ENCODE data around the gene AKAP5.

AKAP5 gene

DNA sequence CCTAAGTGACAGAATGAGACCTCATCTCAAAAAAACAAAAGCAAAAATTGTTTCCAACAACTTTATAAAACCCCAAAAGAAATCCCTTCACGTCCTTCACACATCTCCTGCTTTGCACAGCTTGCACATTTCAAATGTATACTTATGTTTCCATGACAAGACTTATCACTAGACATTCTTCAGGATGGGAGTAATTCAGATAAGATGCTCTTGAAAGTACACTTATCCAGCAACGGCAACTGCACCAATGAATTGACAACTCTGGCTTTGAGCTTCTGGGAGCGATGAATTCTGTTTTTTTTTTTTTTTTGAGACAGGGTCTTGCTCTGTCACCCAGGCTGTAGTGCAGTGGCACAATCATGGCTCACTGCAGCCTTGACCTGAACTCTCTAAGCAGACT is 30.8 kb upstream of the AKAP5 start:
- H3K27ac ChIP-seq (ENCODE audit: low read depth in 2 of 2, low read length in 2 of 2) = no peak overlapping the region
- no peaks in the 10 kb centered on the region for H3K9me3 ChIP-seq (ENCODE audit: control insufficient read depth in 2 of 2, low read length in 2 of 2)
- no peaks in the 10 kb centered on the region for H3K27me3 ChIP-seq (ENCODE audit: control insufficient read depth in 2 of 2, insufficient read depth in 2 of 2, low read length in 2 of 2)
- H3K4me3 ChIP-seq (ENCODE audit: low read length in 2 of 2) = no peak overlapping the region
- H3K4me1 ChIP-seq (ENCODE audit: control insufficient read depth in 2 of 2, insufficient read depth in 2 of 2, low read length in 2 of 2) = peaks cover 4 to 6% of the 10 kb centered on the region in 2 donors
- peaks cover 16 to 31% of the 10 kb centered on the region in 2 donors for H3K36me3 ChIP-seq (ENCODE audit: control insufficient read depth in 2 of 2, insufficient read depth in 2 of 2, low read length in 2 of 2)
- no peak overlapping the region for H3K9ac ChIP-seq (ENCODE audit: low read depth in 1 of 2, low read length in 2 of 2)

GRCh38 chr14:64438181-64438841 is 27.0 kb upstream of the AKAP5 start:
- Histone ChIP-seq H3K9ac (ENCODE audit: low read depth in 1 of 2, low read length in 2 of 2) (no peak overlapping the region), H3K4me3 (ENCODE audit: low read length in 2 of 2) (no peak overlapping the region), H3K36me3 (ENCODE audit: control insufficient read depth in 2 of 2, insufficient read depth in 2 of 2, low read length in 2 of 2) (peaks cover 14 to 30% of the 10 kb centered on the region in 2 donors), H3K27me3 (ENCODE audit: control insufficient read depth in 2 of 2, insufficient read depth in 2 of 2, low read length in 2 of 2) (no peaks in the 10 kb centered on the region), H3K9me3 (ENCODE audit: control insufficient read depth in 2 of 2, low read length in 2 of 2) (no peaks in the 10 kb centered on the region), H3K4me1 (ENCODE audit: control insufficient read depth in 2 of 2, insufficient read depth in 2 of 2, low read length in 2 of 2) (peaks cover 4 to 6% of the 10 kb centered on the region in 2 donors), H3K27ac (ENCODE audit: low read depth in 2 of 2, low read length in 2 of 2) (peak overlapping the region; percentile 26 to 55)

DNA sequence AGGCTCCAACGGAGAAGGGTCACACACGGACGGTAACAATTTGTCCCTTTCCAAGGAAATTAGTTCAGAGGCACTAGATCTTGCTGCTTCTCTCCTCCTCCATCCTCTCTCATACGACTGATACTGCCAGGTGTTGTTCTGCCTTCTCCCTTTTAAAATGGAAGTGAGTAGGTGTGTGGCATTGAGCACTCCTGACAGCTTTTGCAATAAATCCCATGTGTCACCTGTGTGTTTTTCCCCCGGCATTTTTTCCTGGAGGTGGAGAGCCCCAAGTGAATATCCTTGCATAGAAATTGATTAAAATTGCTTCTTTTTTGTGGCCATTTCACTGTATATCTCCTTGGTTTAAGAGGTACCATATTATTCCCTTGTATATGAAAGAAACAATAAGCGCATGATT is 26.2 kb upstream of the AKAP5 start:
- no peaks in the 10 kb centered on the region for H3K9me3 ChIP-seq (ENCODE audit: control insufficient read depth in 2 of 2, low read length in 2 of 2)
- no peak overlapping the region for H3K4me3 ChIP-seq (ENCODE audit: low read length in 2 of 2)
- no peak overlapping the region for H3K27ac ChIP-seq (ENCODE audit: low read depth in 2 of 2, low read length in 2 of 2)
- H3K4me1 ChIP-seq (ENCODE audit: control insufficient read depth in 2 of 2, insufficient read depth in 2 of 2, low read length in 2 of 2) = peaks cover 4 to 6% of the 10 kb centered on the region in 2 donors
- no peak overlapping the region for H3K9ac ChIP-seq (ENCODE audit: low read depth in 1 of 2, low read length in 2 of 2)
- no peaks in the 10 kb centered on the region for H3K27me3 ChIP-seq (ENCODE audit: control insufficient read depth in 2 of 2, insufficient read depth in 2 of 2, low read length in 2 of 2)
- H3K36me3 ChIP-seq (ENCODE audit: control insufficient read depth in 2 of 2, insufficient read depth in 2 of 2, low read length in 2 of 2) = peaks cover 18 to 30% of the 10 kb centered on the region in 2 donors

DNA sequence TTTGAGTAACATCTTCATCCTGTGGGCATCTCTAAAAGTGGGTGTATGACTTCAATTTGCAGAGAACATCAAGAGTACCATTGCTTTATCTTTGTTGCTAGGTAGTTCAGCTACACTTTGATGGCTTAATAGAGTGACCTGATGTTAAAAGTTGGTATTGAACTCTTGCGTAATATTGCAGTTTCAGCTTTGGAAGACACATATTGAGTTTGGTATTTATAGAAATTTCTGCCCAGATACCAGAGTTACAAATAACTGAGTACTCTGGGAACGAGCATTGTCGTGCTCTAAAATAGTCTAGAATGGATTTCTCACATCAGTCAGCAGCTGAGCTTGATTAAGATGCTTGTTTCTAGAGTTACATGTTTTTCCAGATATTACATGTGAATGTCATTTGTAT is 24.8 kb upstream of the AKAP5 start:
- H3K4me3 ChIP-seq (ENCODE audit: low read length in 2 of 2) = no peak overlapping the region
- H3K27ac ChIP-seq (ENCODE audit: low read depth in 2 of 2, low read length in 2 of 2) = no peak overlapping the region
- H3K27me3 ChIP-seq (ENCODE audit: control insufficient read depth in 2 of 2, insufficient read depth in 2 of 2, low read length in 2 of 2) = no peaks in the 10 kb centered on the region
- peaks cover 21 to 35% of the 10 kb centered on the region in 2 donors for H3K36me3 ChIP-seq (ENCODE audit: control insufficient read depth in 2 of 2, insufficient read depth in 2 of 2, low read length in 2 of 2)
- peaks cover 4 to 6% of the 10 kb centered on the region in 2 donors for H3K4me1 ChIP-seq (ENCODE audit: control insufficient read depth in 2 of 2, insufficient read depth in 2 of 2, low read length in 2 of 2)
- no peaks in the 10 kb centered on the region for H3K9me3 ChIP-seq (ENCODE audit: control insufficient read depth in 2 of 2, low read length in 2 of 2)
- H3K9ac ChIP-seq (ENCODE audit: low read depth in 1 of 2, low read length in 2 of 2) = no peak overlapping the region

DNA sequence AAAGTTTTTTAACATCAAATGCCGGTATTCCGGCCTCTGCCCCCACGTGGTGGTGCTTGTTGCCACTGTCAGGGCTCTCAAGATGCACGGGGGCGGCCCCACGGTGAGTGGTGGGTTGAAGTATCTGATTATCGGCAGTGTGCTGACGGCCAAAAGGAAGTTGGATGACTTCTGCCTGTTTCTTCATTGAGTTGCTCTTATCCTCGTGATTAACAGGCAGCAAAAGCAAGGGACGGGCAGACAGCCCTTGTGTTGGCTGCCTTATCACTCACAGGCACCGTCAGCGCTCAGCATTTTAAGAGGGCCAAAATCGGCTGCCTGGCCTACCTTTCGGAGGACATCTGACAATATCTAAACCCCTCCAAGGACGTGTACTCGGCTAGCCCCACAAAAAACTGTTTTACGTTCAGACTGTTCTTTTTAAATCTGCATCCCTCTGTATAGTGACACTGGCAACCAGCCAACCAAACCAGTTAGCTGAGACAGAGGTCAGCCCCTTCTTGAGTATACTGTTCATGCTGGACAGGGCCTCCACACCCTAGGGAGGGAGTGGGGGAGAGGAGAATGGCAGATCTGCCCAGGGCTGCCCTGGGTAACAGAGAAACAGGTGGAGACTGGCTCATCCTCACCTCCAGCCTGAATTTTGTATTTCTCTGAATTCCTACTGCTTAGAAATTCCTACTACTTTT is 22.9 kb upstream of the AKAP5 start:
- Histone ChIP-seq H3K36me3 (ENCODE audit: control insufficient read depth in 2 of 2, insufficient read depth in 2 of 2, low read length in 2 of 2) (peaks cover 21 to 24% of the 10 kb centered on the region in 2 donors), H3K27me3 (ENCODE audit: control insufficient read depth in 2 of 2, insufficient read depth in 2 of 2, low read length in 2 of 2) (no peaks in the 10 kb centered on the region), H3K9ac (ENCODE audit: low read depth in 1 of 2, low read length in 2 of 2) (no peak overlapping the region), H3K4me3 (ENCODE audit: low read length in 2 of 2) (no peak overlapping the region), H3K27ac (ENCODE audit: low read depth in 2 of 2, low read length in 2 of 2) (no peak overlapping the region), H3K4me1 (ENCODE audit: control insufficient read depth in 2 of 2, insufficient read depth in 2 of 2, low read length in 2 of 2) (peaks cover 3 to 6% of the 10 kb centered on the region in 2 donors), H3K9me3 (ENCODE audit: control insufficient read depth in 2 of 2, low read length in 2 of 2) (no peaks in the 10 kb centered on the region)

DNA sequence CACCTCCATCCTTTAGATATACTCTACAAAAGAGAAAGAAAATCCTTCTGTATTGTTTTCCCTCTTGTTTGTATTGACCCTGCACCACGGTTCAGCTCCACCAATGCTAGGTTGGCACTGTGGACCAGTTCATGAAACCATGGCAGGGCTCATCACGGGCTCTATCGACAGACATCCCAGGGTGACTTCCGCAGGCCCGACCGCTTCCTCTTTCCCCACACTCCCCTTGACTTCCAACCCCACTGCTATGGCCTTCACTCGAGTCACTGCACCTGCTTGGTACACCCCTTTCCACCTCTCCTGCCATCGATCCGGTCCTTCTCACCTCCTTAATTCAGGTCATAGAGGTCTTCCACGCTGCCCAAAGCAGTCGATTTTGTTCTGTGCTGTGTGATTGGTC is 21.2 kb upstream of the AKAP5 start:
- Histone ChIP-seq H3K4me3 (ENCODE audit: low read length in 2 of 2) (no peak overlapping the region), H3K36me3 (ENCODE audit: control insufficient read depth in 2 of 2, insufficient read depth in 2 of 2, low read length in 2 of 2) (peaks cover 20 to 22% of the 10 kb centered on the region in 2 donors), H3K4me1 (ENCODE audit: control insufficient read depth in 2 of 2, insufficient read depth in 2 of 2, low read length in 2 of 2) (no peaks in the 10 kb centered on the region), H3K9ac (ENCODE audit: low read depth in 1 of 2, low read length in 2 of 2) (no peak overlapping the region), H3K9me3 (ENCODE audit: control insufficient read depth in 2 of 2, low read length in 2 of 2) (no peaks in the 10 kb centered on the region), H3K27ac (ENCODE audit: low read depth in 2 of 2, low read length in 2 of 2) (no peak overlapping the region), H3K27me3 (ENCODE audit: control insufficient read depth in 2 of 2, insufficient read depth in 2 of 2, low read length in 2 of 2) (no peaks in the 10 kb centered on the region)

DNA sequence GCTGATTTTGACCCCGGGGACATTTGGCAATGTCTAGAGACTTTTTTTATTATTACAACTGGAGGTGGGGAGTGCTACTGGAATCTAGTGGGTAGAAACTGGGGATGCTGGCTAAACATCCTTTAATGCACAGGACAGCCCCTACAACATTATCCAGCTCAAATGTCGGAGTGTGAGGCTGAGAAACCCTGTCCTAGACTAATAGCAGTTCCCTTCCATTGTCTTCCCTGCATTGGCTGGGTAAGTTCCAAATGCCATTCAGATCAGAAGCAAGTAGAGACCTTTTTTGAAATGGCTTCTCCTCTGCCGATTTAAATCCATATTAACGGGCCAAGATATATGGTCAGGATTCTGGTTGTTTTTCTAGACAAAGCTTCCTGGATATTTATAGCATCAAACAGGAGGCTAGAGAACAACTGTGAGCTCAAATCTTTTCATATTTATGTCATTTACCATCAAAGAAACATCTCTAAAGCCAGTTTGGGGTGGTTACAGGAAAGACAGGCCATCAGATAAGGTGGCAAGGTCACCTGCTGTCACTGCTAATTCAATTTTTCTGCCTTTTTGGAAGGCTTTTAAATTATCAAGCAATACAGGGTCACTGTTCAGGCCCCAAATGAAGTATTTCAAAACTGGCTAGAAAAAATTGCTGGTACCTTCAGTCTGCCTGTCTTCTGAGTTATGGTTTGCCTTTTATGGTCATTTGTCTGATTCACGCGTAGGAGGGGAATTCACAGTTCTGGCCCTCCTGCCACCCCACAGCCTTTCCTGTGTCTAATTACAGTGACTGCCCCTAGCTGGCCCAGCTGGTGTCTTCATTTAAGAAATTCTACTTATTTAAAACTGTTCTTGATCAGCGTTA is 20.1 kb upstream of the AKAP5 start:
- Histone ChIP-seq H3K27me3 (ENCODE audit: control insufficient read depth in 2 of 2, insufficient read depth in 2 of 2, low read length in 2 of 2) (no peaks in the 10 kb centered on the region), H3K27ac (ENCODE audit: low read depth in 2 of 2, low read length in 2 of 2) (peak overlapping the region; percentile 2 to 34), H3K9ac (ENCODE audit: low read depth in 1 of 2, low read length in 2 of 2) (no peak overlapping the region), H3K9me3 (ENCODE audit: control insufficient read depth in 2 of 2, low read length in 2 of 2) (no peaks in the 10 kb centered on the region), H3K4me3 (ENCODE audit: low read length in 2 of 2) (no peak overlapping the region), H3K4me1 (ENCODE audit: control insufficient read depth in 2 of 2, insufficient read depth in 2 of 2, low read length in 2 of 2) (no peaks in the 10 kb centered on the region), H3K36me3 (ENCODE audit: control insufficient read depth in 2 of 2, insufficient read depth in 2 of 2, low read length in 2 of 2) (peaks cover 24 to 25% of the 10 kb centered on the region in 2 donors)

GRCh38 chr14:64447876-64448670 is 17.2 kb upstream of the AKAP5 start:
- Histone ChIP-seq H3K4me1 (ENCODE audit: control insufficient read depth in 2 of 2, insufficient read depth in 2 of 2, low read length in 2 of 2) (no peaks in the 10 kb centered on the region), H3K27me3 (ENCODE audit: control insufficient read depth in 2 of 2, insufficient read depth in 2 of 2, low read length in 2 of 2) (no peaks in the 10 kb centered on the region), H3K9ac (ENCODE audit: low read depth in 1 of 2, low read length in 2 of 2) (no peak overlapping the region), H3K4me3 (ENCODE audit: low read length in 2 of 2) (no peak overlapping the region), H3K36me3 (ENCODE audit: control insufficient read depth in 2 of 2, insufficient read depth in 2 of 2, low read length in 2 of 2) (peaks cover 15 to 16% of the 10 kb centered on the region in 2 donors), H3K27ac (ENCODE audit: low read depth in 2 of 2, low read length in 2 of 2) (no peak overlapping the region), H3K9me3 (ENCODE audit: control insufficient read depth in 2 of 2, low read length in 2 of 2) (no peaks in the 10 kb centered on the region)

DNA sequence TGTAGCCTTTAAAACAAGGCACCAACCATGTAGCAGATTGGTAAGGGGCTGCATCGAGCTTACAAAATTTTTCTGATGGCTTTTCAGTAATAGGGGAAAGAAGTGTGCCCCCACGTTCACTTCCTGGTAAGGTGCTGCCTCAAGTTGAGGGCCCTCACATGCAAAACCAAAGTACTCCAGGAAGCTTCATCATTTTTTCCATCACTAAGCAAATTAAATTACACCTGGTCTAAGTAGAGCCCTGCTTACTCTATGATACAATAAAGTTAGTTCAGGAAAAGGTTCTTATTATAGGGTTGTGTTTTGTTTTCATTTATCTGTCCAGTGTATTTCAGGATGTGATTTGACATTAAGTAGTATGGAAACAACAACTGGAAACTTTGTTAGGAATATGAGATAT is 15.0 kb upstream of the AKAP5 start:
- H3K27ac ChIP-seq (ENCODE audit: low read depth in 2 of 2, low read length in 2 of 2) = no peak overlapping the region
- H3K4me1 ChIP-seq (ENCODE audit: control insufficient read depth in 2 of 2, insufficient read depth in 2 of 2, low read length in 2 of 2) = no peaks in the 10 kb centered on the region
- H3K9ac ChIP-seq (ENCODE audit: low read depth in 1 of 2, low read length in 2 of 2) = no peak overlapping the region
- no peaks in the 10 kb centered on the region for H3K9me3 ChIP-seq (ENCODE audit: control insufficient read depth in 2 of 2, low read length in 2 of 2)
- peaks cover 19 to 29% of the 10 kb centered on the region in 2 donors for H3K36me3 ChIP-seq (ENCODE audit: control insufficient read depth in 2 of 2, insufficient read depth in 2 of 2, low read length in 2 of 2)
- H3K4me3 ChIP-seq (ENCODE audit: low read length in 2 of 2) = no peak overlapping the region
- no peaks in the 10 kb centered on the region for H3K27me3 ChIP-seq (ENCODE audit: control insufficient read depth in 2 of 2, insufficient read depth in 2 of 2, low read length in 2 of 2)
